HG03575 (cell line): ENCODE measurements around the gene MITF.

Experiments used
- ATAC-seq: cut with Tn5 transposase; IDR thresholded peaks from one replicate; pipeline ENCODE4 v1.9.1; 2021; ENCODE audit not compliant: unreplicated experiment, insufficient number of reproducible peaks, low FRiP score; ENCODE audit errors: extremely low read depth

Gene MITF

DNA sequence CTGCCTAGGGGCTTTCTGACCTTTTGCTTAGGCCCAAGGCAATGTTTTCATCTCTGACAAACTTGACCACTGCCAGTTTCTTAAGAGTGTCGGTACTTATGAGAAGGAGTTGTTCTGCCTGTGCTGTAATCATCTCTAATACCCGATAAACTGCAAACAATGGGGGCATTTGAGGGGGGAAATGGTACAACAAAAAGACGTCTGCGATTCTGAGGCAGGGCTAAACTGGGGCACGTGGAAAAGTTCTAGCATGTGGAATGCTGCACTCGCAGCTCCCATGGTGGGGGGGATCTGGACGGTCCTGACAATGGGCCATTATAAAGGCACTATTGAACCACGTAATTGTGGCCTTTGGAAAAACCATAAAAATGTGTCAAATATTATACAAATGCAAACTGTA lies 187.1 kb downstream of the MITF start:
- no peak for ATAC-seq

DNA sequence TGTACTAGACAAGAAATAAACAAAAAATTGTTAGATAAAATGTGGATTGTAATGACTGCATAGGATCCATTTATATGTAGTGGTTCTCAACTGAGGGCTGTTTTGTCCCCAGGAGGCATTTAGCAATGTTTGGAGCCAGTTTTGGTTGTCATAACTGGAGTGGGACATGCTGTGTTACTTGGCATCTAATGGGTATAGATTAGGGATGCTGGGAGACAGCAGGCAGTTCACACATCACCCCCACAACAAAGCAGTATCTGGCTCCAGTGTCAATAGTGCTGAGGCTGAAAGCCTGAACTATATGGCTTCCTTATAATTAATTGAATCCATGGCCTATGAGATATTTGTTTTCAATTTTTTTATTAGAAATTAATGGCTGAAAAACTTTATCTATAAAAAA lies 188.3 kb downstream of the MITF start:
- no peak for ATAC-seq

DNA sequence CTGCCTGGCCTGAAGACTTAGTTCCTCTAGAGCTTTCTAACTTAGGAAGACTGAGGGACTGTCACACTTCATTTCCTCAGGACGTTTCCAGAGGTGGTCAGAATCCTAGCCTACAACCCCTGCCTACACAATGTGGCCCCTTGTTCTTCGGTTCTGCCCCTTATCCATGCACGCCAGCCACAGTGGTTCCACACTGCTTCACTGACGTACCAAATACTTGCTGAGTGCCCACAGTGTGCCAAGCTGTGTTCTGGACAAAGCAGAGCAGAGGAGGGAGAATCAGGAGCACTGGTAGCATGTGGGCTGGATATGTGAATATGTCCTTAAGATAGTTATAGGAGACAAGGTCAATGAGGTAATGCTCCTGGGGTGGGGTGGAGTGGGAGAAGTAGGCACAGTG lies 189.8 kb downstream of the MITF start:
- no peak for ATAC-seq

DNA sequence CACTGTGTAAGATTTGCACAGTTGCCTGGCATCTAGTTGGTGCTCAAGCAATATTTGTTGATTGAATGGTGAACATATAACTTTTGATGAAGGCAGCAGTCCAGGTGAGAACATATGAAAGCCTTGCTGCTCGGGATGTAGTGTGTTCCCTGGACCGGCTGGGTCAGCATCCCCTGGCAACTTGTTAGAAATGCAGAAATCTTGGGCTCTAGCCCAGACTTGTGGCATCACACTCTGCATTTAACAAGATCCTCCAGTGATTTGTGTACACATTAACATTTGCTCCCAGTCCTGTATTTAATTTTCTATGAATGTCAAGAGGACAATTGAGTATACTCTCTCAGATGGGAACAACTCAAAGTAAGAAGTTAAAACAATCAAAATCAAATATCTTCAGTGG lies 191.3 kb downstream of the MITF start:
- no peak for ATAC-seq

DNA sequence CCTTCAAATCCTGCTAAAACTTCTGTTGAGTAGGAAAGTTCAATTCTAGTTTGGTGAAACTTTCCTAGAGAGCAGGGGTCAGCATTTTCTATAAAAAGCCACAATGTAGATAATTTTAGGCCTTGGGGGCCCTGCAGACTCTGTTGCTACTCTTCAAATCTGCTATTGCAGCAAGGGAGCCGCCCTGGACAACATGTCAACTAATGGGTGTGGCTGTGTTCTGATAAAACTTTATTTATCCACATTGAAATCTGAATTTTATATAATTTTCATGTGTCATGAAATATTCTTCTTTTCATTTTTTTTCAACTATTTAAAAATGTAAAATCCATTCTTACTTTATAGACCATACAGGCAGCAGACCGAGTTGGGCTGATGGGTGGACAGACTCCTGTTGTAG lies 192.8 kb downstream of the MITF start:
- ATAC-seq: no peak

DNA sequence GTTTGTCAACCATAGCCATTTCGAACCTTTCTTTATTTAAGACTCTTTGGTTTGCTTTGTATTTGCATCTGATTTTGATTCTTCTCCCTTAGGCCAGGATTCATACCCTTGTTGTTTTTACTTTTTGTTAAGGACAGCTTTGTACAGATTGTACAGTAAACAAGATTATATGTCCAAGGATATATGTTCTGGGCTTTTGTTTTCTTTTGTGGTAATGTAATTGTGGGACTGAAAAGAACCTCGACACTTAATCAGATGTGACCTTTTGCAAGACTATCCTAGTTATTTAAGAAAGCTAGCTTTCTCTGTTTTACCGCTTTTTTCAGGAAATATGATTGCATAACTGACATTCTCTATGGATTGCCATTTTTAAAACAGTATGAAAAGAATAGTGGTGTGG lies 193.2 kb downstream of the MITF start:
- no peak for ATAC-seq

DNA sequence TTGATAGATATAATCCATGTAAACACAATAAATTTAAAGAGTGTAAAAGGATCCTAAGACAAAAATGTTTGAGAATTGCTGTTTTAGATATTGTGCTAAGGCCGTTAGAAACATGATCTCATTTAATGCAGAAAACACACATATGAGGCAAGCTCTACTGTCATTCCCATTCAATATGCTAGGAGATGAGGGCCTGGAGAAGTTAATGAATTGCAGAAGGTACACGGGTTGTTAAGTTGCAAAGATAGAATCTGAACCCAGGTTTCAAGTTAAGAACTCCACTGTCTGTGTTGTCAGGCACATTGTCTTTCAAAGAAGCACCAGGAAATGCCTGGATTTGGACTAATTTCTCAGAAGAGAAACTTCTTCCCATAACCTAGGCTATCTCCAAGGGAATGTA lies 195.1 kb downstream of the MITF start:
- no peak for ATAC-seq

DNA sequence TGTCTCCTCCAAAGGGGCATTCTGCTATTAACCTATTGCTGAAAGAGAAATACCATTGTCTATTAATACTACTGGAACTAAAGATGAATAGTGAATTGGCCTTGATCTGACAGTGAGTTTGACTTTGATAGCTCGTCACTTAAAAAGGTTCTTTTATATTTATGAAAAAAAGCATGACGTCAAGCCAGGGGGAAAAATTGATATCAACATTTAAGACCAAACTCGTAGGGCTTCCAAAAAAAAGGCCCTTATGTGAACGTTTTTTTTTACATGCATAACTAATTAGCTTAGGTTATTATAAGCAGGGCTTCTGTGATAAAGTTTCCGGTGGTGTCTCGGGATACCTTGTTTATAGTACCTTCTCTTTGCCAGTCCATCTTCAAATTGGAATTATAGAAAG lies 197.0 kb downstream of the MITF start:
- no peak for ATAC-seq

DNA sequence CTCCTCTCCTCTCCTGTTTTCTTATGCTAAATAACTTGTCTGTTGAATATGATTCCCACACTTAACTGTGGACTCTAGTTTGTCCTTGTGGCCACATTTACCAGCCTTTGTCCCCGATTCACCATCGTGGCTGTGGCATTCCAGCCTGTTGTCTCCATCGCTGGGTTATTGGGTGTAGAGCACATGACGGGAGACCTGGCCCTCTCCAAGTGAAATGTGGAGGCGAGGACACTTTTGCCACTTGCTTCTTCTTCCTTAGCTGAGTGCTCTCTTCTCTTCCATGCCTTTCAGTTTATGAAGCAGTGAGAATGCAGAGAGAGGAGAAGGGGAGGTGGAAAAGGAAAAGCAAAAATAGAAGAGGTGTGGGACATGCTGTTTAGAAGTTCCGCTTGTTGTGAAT lies 198.8 kb downstream of the MITF start:
- no peak for ATAC-seq

DNA sequence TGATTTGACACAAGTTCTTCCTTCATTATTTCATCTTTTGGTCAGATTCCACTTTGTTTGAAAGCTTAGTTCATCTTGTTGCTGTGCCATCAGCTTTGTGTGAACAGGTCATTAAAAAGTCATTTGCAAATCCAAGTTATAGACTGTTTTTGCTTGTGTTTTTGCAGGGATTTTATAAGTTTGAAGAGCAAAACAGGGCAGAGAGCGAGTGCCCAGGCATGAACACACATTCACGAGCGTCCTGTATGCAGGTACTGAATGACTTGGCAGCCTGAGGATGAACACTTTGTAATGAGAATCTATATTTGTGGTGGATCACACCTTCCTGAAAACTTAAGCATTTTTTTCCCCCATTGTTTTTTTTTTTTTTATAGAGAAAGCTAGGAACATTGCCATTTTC lies 199.7 kb downstream of the MITF start:
- ATAC-seq: no peak

DNA sequence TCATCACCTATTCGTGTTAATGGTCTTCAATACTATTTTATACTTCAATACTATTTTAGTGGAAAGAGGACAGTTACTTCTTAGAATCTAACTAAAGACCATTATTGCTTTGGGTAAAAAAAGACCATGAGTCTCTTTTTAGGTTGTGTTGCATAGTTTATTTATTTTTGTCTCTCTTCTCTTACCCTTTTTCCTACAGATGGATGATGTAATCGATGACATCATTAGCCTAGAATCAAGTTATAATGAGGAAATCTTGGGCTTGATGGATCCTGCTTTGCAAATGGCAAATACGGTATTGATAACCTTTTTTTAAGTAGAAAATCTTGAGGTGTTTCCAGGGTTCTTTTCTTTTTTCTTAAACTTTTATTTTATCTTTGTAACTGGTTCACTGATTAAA lies 201.8 kb downstream of the MITF start:
- ATAC-seq: no peak

DNA sequence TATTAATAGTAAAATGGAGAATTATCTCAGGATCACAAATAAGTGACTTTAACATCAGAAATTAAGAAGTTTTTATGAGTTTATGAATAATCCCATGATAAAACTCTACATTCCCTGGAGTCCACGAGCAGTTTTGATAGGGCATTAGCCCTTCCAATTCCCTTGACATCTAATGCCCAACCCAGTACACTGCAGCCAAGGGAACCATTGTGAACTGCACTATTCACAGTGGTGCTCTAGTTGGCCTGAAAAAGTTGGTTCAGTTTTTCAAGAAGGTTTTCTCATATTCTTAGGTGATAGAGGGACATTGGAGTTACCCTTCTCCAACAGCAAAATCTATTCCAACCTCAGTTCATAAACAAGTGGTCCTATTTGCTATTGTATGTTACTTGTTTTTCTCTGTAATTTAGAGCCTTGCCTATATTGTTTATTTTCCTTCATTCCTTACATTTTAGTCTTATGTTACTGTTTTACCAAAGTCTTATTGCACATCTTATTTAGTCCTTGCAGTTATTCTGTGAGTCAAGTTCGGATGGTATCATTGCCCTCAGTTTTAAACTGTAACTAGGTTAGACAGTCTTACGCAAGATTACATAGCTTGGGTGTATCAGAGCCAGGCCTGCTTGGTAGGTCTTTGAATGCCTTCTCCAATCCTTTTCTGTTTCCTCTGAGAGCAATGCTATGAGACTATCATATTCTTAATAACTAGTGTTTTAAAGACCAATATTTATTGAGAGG lies 202.3 kb downstream of the MITF start:
- no peak for ATAC-seq

DNA sequence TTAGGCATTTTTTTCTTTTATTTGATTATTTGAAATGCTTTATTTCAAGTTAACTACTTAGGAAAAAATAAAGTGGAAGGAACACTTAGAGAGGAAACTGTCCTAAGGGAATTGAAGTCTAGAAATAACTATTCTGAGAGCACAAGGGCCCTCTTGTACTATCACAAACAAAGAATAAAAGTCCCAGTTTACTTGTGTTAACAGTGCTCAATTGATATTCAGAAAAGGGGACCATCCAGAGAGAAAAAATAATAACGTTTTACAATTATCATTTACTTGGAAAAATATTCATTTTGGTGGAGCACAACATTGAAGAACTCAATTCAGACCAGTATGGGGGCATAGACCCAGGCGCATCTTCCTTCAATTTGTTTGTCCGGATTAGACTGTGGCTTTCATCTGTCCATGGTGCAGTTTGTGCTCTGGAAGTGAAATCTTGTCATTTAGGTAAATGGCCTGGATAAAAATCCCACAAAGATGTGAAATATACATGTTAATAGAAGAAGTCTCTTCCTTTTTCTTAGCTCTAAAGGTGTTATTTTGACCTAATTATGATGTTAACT lies 205.7 kb downstream of the MITF start:
- no peak for ATAC-seq

DNA sequence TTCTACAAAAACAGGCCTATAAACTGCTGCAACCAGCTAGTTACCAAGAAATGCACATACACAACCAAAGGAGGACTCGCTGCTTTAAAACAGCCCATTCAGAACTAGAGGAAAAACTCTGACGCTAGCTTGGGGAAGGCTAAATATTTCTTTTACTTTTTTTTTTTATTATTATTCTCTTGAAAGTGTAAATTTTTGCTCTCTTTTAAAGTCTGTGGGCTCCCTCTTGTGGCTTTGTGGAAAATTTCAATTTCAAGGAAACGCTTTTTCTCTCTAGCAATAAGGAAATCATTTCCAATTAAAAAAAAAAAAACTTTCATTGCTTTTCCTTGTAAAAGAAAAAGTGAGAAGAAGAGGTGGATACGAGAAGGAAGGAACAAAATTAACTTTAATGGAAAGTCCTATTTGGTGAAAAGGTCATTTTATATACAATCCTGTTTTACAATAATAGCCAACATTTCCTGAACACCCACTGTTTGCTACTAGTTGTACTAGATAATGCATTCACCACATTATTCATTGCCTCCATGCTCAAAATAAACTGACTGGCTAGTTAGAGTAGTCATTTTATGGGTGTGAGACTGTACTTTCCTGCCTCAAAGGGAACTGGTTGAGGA lies 209.1 kb downstream of the MITF start:
- no peak for ATAC-seq

DNA sequence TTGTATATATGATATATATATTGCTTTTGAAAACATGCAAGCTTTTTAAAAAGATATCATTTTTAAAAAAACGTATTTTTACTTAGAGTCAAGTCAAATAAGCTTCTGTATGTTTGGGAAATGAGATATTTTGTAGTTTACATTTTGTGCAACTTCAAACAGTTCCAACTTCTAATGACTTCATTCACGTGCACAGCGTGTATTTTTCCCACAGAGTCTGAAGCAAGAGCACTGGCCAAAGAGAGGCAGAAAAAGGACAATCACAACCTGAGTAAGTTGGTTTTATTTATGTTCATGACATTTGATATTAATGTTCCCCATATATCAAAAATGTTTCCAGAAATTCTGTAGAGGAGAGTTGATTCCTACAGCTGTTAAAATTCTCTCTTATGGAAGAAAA lies 212.4 kb downstream of the MITF start:
- no peak for ATAC-seq

DNA sequence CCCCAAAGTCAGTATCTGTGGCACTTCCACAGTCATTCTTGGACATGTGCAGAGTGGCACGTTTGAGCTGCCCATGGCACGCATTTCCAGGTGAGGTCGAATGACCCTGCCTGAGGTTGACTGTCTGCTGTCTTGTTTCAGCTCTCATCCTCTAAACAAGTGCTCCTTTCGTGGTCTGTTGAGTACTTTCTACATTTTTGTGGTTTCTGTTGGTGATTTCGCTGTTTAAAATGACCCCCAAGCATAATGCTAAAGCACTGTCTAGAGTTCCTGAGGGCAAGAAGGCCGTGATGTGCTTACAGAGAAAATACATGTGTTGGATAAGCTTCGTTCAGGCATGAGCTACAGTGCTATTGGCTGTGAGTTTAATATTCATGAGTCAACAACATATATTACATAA lies 220.3 kb downstream of the MITF start:
- no peak for ATAC-seq

DNA sequence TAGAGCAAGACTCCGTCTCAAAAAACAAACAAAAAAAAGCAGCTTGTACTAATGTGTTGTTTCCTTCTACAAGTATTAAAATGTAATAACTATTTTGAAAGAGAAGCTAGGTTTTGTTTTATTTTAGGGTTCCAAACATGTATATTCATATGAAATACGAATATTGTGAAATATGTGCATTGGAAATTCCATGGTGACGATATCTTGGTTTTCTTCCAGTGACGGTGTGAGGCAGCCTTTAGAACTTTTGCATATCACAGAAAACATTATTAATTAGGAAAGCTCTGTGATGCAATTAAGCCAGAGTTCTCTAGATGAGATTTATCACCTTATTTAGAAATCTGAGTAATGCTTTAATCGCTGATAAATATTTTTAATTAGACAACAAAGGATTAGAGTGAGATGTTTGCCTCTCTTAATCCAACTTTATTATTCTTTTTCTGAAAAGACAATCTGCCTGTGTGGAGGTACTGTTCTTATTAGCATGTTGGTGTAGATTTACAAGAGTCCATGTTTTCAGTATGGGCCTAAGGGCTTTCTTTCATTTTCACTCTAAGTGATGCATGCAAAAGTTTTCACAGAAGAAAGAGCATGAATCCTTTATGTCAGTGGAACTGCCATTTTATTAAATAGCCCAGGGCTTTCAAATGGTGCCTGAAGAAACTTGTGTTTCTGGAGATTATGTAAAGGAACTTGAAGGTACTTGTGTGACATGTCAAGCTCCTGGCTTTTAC lies 222.6 kb downstream of the MITF start:
- no peak for ATAC-seq

DNA sequence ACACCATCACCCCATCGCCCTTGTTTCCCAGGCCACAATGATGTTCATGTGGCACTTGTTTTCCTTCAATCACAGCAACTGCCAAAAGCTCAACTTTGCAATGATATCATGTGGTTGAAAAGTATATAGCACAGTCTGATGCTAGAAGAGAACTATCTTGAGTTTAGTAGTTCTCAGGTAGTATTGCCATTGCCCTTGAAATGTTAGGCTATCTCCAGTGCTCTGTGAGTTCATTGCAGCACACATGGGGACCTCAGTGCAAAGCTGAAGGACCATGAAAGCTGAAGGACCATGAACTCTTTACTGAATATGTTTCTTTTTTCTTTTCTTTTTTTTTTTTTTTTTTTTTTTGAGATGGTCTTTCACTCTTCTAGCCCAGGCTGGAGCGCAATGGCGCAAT lies 224.4 kb downstream of the MITF start:
- ATAC-seq: no peak

DNA sequence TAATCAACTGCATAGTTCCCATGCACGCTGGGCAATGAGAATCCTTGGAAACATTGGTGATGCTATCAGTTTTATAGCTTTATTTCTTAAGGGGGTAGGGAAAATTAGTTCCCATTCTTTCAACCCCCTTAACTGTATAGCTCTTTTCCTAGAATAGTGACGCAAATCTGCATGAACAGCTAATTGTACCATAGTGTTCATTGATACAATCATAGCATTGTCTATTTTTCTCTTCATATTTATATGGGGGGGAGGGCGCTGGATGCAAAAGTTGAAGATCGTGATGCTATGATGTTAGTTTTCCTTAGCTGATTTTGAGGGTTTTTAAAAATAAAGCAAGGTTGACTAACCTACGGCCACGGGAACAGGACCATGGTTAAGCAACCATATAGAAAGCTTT lies 227.9 kb downstream of the MITF start:
- ATAC-seq: no peak

DNA sequence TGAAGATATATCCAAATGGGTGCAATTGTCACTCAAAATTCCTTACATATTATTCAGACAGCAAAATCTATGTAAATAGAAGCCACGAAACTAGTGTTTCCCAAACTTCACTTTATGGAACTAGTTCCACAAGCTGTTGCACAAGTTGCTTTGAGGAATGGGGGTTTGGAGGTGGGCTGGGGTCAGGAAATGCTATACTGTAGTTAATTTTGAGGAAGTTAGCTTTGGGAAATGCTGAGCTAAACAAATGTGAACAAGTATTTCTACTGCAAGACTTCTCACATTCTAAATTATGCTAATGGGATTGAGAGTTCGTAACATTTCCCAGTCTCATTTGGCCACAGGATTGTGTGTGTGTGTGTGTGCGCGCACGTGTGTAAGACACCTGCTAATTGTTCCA lies 231.6 kb downstream of the MITF start:
- no peak for ATAC-seq
